ENCODE data around the gene MZT2B.
"Not testable (repeated sequence)": the region's sequence is repeated elsewhere in the genome, so short reads cannot be mapped to it uniquely, and the experiment has no call there.

DNA sequence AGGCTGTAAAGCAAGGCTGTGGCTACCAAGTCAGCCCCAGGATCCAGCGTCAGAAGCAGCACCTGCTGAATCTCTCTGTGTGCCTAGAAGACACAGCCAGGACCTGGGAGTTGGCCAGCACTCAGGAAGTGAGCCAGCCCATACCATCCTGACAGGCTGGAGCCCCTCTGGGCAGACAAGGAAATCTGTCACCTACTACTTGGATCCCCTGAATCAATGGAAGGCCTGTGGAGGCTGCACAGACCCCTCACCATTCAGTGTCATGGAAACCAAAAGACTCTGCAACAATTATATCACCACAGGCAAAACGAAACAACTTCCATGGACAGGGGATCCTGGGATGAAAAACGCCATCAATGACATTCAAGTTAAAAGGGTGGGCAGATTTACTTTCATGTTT, 15.5 kb upstream of the MZT2B start:
- not testable (repeated sequence) for TF ChIP-seq POLR2AphosphoS5, JUN (IDR thresholded peaks at IDR 0.05; ENCODE audit: low read depth, low read length)
- TF ChIP-seq, protein P1, sequence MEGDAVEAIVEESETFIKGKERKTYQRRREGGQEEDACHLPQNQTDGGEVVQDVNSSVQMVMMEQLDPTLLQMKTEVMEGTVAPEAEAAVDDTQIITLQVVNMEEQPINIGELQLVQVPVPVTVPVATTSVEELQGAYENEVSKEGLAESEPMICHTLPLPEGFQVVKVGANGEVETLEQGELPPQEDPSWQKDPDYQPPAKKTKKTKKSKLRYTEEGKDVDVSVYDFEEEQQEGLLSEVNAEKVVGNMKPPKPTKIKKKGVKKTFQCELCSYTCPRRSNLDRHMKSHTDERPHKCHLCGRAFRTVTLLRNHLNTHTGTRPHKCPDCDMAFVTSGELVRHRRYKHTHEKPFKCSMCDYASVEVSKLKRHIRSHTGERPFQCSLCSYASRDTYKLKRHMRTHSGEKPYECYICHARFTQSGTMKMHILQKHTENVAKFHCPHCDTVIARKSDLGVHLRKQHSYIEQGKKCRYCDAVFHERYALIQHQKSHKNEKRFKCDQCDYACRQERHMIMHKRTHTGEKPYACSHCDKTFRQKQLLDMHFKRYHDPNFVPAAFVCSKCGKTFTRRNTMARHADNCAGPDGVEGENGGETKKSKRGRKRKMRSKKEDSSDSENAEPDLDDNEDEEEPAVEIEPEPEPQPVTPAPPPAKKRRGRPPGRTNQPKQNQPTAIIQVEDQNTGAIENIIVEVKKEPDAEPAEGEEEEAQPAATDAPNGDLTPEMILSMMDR (IDR thresholded peaks at IDR 0.05; ENCODE audit: control extremely low read depth in 1 of 3, insufficient read depth in 1 of 3, low read depth in 1 of 3, low read length in 3 of 3), result not testable (repeated sequence)

All from H1 (cell line).